CD4-positive, alpha-beta T cell (primary cell): ENCODE data around the gene CHPF2. TPM values are rescaled to one million over a fixed set of nuclear protein-coding genes. Genes with fewer than 3 reads are reported as not detected.

Experiments used
- ATAC-seq: fragments of 200-7000 bp; cut with Tn5 transposase; one replicate; pipeline ENCODE4 v1.10.0; 2022; ENCODE audit warnings: mild to moderate bottlenecking; ENCODE audit not compliant: poor library complexity
- CTCF ChIA-PET: fragments of 350-600 bp; sonication (Branson Sonifier 250); formaldehyde crosslinking; loops from one replicate; lab custom pipeline; 2021; ENCODE audit warnings: antibody characterized with exemption, inconsistent platforms; lab: Charles Lee
- POLR2A ChIA-PET: fragments of 350-600 bp; sonication (Branson Sonifier 250); formaldehyde crosslinking; loops from one replicate; lab custom pipeline; 2021; ENCODE audit warnings: antibody characterized with exemption, inconsistent platforms; lab: Charles Lee
- DNase-seq, 14 experiments: peaks; one replicate each; pipeline ENCODE4 v3.0.0-alpha.2; 2013 to 2020; ENCODE audit warnings: mixed read lengths in 2 of 14
- H3K27ac ChIP-seq, 2 donors: one replicate each; pipeline versions ENCODE4 v1.5.1 to v1.7.0; 2013; ENCODE audit warnings: low read length in 2 of 2, low read depth in 1 of 2, mild to moderate bottlenecking in 1 of 2
- H3K27me3 ChIP-seq, 2 experiments: 1 replicate in 1 of 2; 2 replicates in 1 of 2; pipeline versions ENCODE4 v1.6.1 to v1.7.0; 2013; ENCODE audit warnings: low read length in 2 of 2, control low read depth in 1 of 2, mild to moderate bottlenecking in 1 of 2, moderate library complexity in 1 of 2; ENCODE audit not compliant: insufficient read depth in 2 of 2, control insufficient read depth in 1 of 2
- H3K36me3 ChIP-seq: one replicate; pipeline ENCODE4 v1.6.1; 2013; ENCODE audit warnings: low read length, control low read depth; ENCODE audit not compliant: insufficient read depth
- H3K4me1 ChIP-seq: one replicate; pipeline ENCODE4 v1.6.1; 2013; ENCODE audit warnings: low read length, control low read depth; ENCODE audit not compliant: insufficient read depth
- H3K4me3 ChIP-seq: one replicate; pipeline ENCODE4 v1.5.1; 2013; ENCODE audit warnings: mild to moderate bottlenecking, low read length, moderate library complexity
- H3K9me3 ChIP-seq, 2 experiments: 1 replicate in 1 of 2; 2 replicates in 1 of 2; pipeline versions ENCODE4 v1.6.1 to v1.7.0; 2013; ENCODE audit warnings: low read length in 2 of 2, mild to moderate bottlenecking in 2 of 2, control low read depth in 1 of 2, moderate library complexity in 1 of 2; ENCODE audit not compliant: control insufficient read depth in 1 of 2, insufficient read depth in 1 of 2
- H3K27ac Mint-ChIP-seq: one replicate; pipeline ENCODE4 v1.8.0; 2020; ENCODE audit warnings: mixed read lengths
- H3K27me3 Mint-ChIP-seq: one replicate; pipeline ENCODE4 v1.8.0; 2021; ENCODE audit warnings: mixed read lengths
- H3K36me3 Mint-ChIP-seq: one replicate; pipeline ENCODE4 v1.8.0; 2021; ENCODE audit warnings: low read depth, mixed read lengths
- H3K4me1 Mint-ChIP-seq: one replicate; pipeline ENCODE4 v1.8.0; 2021; ENCODE audit warnings: low read depth, mixed read lengths
- H3K4me3 Mint-ChIP-seq: one replicate; pipeline ENCODE4 v1.8.0; 2020; ENCODE audit warnings: mild to moderate bottlenecking, mixed read lengths
- H3K9me3 Mint-ChIP-seq: one replicate; pipeline ENCODE4 v1.8.0; 2020; ENCODE audit warnings: mixed read lengths
- CTCF ChIP-seq: fragments of 200-600 bp; IDR thresholded peaks from one replicate; pipeline ENCODE4 v1.8.0; 2022; ENCODE audit warnings: antibody characterized with exemption, mild to moderate bottlenecking
- intact Hi-C, 2 experiments: fragments of 100-400 bp; cut with DNase I in 1 of 2; cut with micrococcal nuclease in 1 of 2; formaldehyde crosslinking; loops; one replicate each; pipeline versions ENCODE4 v1.15.1 to v1.9.0; 2023 to 2025; cut with DNase I, micrococcal nuclease
- total RNA-seq, 174 experiments: library from RNA in 2 of 174; stranded (reverse) in 2 of 174; gene quantifications; one replicate each; pipeline ENCODE4 v1.2.3 and lab custom pipeline; 2021 to 2026

Gene CHPF2
- total RNA-seq, 2 experiments from 2014 or later: 29.6 to 30.5 TPM

GRCh38 chr7:151210087-151210854, 22.0 kb upstream of the CHPF2 start, which contains the start of gene H2BK1:
Gene H2BK1, minus strand, starts transcription at chr7:151210488. Its CDS starts 170 bp downstream, at chr7:151210318.
- H3K9me3 ChIP-seq: no peaks in the 10 kb centered on the region
- CTCF ChIA-PET: no interaction called here
- intact Hi-C loops: no loop called here
- H3K27me3 ChIP-seq: no peaks in the 10 kb centered on the region
- POLR2A ChIA-PET: no interaction called here
- Mint-ChIP-seq H3K9me3 (no peaks in the 10 kb centered on the region), H3K27me3 (no peaks in the 10 kb centered on the region), H3K27ac (no peak within 1 kb of the TSS), H3K4me1 (peaks cover 28% of the 10 kb centered on the region), H3K36me3 (peaks cover 42% of the 10 kb centered on the region), H3K4me3 (no peak within 1 kb of the TSS)
- DNase-seq (no peak), ATAC-seq (no peak)
- H3K27ac ChIP-seq: no peak within 1 kb of the TSS
- peaks cover 48% of the 10 kb centered on the region for H3K4me1 ChIP-seq
- H3K4me3 ChIP-seq: no peak within 1 kb of the TSS
- H3K36me3 ChIP-seq: peaks cover 27% of the 10 kb centered on the region
- TF ChIP-seq CTCF: no peak

GRCh38 chr7:151211155-151211772, 21.0 kb upstream of the CHPF2 start:
- Mint-ChIP-seq H3K9me3 (no peaks in the 10 kb centered on the region), H3K27me3 (no peaks in the 10 kb centered on the region), H3K4me1 (peaks cover 24% of the 10 kb centered on the region), H3K36me3 (peaks cover 52% of the 10 kb centered on the region), H3K27ac (no peak overlapping the region), H3K4me3 (no peak overlapping the region)
- intact Hi-C loops: no loop called here
- peaks cover 38% of the 10 kb centered on the region for H3K4me1 ChIP-seq
- peaks cover 37% of the 10 kb centered on the region for H3K36me3 ChIP-seq
- TF ChIP-seq CTCF: no peak
- ATAC-seq (no peak), DNase-seq (no peak)
- H3K4me3 ChIP-seq: no peak overlapping the region
- ChIA-PET CTCF (no interaction called here), POLR2A (no interaction called here)
- no peaks in the 10 kb centered on the region for H3K27me3 ChIP-seq
- H3K9me3 ChIP-seq: no peaks in the 10 kb centered on the region
- no peak overlapping the region for H3K27ac ChIP-seq

DNA sequence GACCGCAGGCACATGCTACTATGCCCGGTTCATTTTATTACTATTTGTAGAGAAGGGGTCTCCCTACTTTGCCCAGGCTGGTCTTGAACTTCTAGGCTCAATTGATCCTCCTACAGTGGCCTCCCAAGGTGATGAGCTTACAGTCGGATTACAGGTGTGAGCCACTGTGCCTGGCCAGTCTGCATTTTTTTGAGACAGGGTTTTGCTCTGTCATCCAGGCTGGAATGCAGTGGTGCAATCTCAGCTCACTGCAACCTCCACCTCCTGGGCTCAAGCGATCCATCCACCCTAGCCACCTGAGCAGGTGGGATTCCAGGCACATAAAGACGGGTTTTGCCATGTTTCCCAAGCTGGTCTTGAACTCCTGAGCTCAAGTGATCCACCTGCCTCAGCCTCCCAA, 19.7 kb upstream of the CHPF2 start:
- ATAC-seq (no peak), DNase-seq (no peak)
- H3K9me3 ChIP-seq: no peaks in the 10 kb centered on the region
- H3K4me1 ChIP-seq: peaks cover 25% of the 10 kb centered on the region
- intact Hi-C loops: no loop called here
- no peak overlapping the region for H3K27ac ChIP-seq
- Mint-ChIP-seq H3K36me3 (peaks cover 65% of the 10 kb centered on the region), H3K27me3 (no peaks in the 10 kb centered on the region), H3K27ac (no peak overlapping the region), H3K4me3 (no peak overlapping the region), H3K9me3 (no peaks in the 10 kb centered on the region), H3K4me1 (peaks cover 11% of the 10 kb centered on the region)
- H3K27me3 ChIP-seq: no peaks in the 10 kb centered on the region
- POLR2A ChIA-PET: no interaction called here
- CTCF ChIA-PET: no interaction called here
- H3K4me3 ChIP-seq: no peak overlapping the region
- H3K36me3 ChIP-seq: peaks cover 50% of the 10 kb centered on the region
- TF ChIP-seq CTCF: no peak
